Erythroblast (primary cell): Measurements from ENCODE around the gene ARTN.

Source experiments
- GATA1 ChIP-seq: IDR thresholded peaks from 2 replicates; pipeline ENCODE4 v1.6.1; 2011; ENCODE audit warnings: low read depth, mild to moderate bottlenecking, control low read depth, low read length, moderate library complexity
- POLR2A ChIP-seq: IDR thresholded peaks from 2 replicates; pipeline ENCODE4 v1.6.1; 2011; ENCODE audit warnings: mild to moderate bottlenecking, low read length

GRCh38 chr1:43914576-43915525, 18.8 kb upstream of the ARTN start:
- no peak for TF ChIP-seq POLR2A
- TF ChIP-seq GATA1, result no peak
